DMS53 (cell line): ENCODE results near the gene C11orf68.
A peak's percentile ranks its signal among the peaks of the same experiment; 100 is the strongest.

ENCODE experiments used
- DNase-seq: peaks from one replicate; lab custom pipeline; 2025; lab: John Stamatoyannopoulos, UW

C11orf68 gene

DNA sequence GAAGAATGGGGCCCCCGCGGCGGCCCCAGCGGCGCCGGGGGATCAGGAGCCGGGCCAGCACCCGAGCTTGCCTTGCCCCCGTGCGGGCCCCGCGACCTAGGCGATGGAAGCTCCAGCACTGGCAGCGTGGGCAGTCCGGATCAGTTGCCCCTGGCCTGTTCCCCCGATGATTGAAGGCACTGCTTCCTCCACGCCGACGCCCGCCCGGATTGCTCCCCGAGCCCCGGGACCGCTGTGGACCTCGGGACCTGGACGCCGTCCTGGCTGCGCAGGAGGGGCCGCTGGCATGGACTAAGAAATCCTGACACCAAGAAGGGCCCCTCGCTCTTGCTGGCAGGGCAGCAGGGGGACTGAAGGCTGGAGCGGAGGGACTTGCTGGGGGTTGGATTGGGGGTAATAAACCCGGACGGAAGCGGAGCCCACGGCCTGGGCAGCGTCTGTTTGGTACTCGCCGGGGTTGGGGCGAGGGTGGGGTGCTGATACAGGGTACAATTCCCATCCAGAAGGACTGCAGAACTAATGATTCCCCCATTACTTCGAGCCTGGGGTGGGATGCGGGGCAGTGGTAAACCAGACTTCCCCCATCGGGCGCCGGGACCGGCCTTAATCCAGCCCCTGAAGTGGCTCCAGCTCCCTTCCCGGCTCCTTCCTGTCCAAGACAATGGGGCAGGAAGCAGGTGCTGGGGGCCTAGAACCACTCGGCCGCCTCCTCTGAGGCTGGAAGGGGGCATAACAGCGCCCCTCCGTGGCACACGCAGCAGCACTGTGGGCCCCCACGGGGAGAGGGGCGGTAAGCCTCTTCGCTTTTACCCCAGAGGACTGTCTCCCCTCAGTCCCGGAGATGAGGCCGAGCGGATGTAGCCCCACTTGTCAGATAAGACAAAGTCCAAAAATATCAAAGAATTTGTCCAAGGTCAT lies 27.4 kb downstream of the C11orf68 start:
- peak; percentile 79 for DNase-seq

- DNase-seq: peak; percentile 97
Measured at GRCh38 chr11:65890324-65891218, 28.3 kb downstream of the C11orf68 start, which contains the start of gene CCDC85B. CCDC85B (plus strand) TSS chr11:65890673; CDS start chr11:65890784, 111 bp downstream.

DNA sequence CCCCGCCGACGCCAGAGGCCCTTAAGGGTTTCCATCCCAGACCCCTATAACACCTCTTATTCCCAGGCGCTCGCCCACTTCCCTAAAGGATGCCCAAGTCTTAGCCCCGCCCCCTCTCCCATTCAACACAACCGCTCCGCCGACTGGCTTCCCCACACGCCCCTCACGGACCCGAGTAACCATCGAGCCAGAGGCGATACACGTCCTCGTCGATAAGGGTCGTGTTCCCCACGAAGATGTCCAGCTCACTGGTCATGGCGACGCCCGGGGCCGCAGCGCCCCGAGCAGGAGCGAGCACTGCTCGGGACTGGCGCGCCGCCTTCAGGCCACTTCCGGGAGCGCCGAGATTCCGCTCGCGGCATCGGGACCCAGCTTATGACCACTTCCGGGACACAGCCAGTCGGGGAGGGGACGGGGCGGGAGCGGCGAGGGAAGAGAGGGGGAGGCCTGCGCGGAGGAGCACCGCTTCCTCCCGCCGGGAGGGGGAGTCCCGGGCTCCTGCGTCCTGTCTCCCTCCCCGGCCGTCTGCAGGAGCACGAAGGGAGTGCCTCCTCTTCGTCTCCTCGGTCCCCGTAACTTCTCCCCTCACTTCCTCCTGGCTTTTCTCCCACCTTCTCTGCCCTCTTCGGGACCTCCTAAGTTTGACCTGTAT lies 30.6 kb downstream of the C11orf68 start, which contains the start of gene FIBP:
Gene FIBP, minus strand, starts transcription at position 309 of the 652 bp plus-strand sequence. Its CDS starts 53 bp downstream, at position 256.
- DNase-seq: peak; percentile 99

DNA sequence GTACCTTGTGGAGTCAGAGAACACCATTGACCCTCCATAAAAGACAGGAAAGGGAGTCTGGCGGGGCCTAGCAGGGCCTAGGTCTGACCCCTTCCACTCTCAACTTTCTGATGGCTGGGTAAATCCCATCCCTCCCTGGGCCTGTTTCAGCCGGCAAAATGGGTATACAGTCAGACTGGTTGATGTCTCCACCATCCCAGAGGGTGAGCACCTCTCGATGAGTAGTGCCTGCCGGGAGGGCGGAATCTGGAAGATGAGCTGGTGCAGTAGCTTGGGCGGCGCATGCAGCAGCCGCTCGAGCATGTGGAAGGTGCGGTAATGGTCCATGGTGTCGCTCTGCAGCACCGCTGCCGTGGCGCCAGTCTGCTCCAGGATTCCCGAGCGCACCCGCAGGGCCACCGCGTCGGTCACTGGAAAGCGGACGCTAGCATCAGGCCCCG lies 31.1 kb downstream of the C11orf68 start:
- DNase-seq: peak; percentile 83

GRCh38 chr11:65886826-65887722 lies 31.8 kb downstream of the C11orf68 start:
- DNase-seq: no peak

- DNase-seq: no peak
Measured at GRCh38 chr11:65885808-65886536, 32.9 kb downstream of the C11orf68 start.

DNA sequence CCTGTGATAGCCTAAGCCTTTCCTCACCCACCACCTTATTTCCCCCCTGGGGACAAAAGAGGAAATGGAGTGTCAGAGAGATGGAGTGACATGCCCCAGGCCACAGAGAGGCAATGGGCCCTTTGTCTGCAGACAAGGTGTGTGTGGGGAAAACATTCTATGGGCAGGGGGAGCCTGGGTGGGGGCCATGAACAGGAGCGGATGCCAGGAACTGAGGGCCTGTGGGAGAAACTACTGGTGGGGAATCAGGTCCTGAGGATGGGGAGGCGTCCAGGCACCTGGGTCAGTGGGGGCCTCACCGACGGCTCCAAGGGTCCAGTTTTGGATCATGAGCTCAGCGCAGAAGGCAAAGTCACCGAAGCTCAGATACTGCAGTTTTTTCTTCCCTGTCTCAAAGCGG lies 33.6 kb downstream of the C11orf68 start:
- no peak for DNase-seq

GRCh38 chr11:65884716-65885092 lies 34.2 kb downstream of the C11orf68 start:
- DNase-seq: peak; percentile 87

- DNase-seq: no peak
Measured at GRCh38 chr11:65883786-65884715, 34.8 kb downstream of the C11orf68 start.

DNA sequence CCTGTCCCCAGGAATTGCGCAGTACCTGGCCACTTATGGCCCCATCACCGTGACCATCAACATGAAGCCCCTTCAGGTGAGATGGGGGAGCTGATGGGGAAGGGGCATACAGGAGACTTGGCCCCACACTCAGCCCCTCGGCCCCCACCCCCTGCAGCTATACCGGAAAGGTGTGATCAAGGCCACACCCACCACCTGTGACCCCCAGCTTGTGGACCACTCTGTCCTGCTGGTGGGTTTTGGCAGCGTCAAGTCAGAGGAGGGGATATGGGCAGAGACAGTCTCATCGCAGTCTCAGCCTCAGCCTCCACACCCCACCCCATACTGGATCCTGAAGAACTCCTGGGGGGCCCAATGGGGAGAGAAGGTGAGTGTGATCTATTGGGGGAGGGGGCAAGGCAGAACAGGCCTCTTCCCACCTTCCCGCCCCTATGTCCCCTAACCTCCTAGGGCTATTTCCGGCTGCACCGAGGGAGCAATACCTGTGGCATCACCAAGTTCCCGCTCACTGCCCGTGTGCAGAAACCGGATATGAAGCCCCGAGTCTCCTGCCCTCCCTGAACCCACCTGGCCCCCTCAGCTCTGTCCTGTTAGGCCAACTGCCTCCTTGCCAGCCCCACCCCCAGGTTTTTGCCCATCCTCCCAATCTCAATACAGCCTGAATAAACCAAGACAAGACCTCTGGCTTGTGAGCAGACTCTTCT lies 35.7 kb downstream of the C11orf68 start:
- no peak for DNase-seq

- DNase-seq: no peak
Measured at GRCh38 chr11:65882120-65883057, 36.5 kb downstream of the C11orf68 start.

DNA sequence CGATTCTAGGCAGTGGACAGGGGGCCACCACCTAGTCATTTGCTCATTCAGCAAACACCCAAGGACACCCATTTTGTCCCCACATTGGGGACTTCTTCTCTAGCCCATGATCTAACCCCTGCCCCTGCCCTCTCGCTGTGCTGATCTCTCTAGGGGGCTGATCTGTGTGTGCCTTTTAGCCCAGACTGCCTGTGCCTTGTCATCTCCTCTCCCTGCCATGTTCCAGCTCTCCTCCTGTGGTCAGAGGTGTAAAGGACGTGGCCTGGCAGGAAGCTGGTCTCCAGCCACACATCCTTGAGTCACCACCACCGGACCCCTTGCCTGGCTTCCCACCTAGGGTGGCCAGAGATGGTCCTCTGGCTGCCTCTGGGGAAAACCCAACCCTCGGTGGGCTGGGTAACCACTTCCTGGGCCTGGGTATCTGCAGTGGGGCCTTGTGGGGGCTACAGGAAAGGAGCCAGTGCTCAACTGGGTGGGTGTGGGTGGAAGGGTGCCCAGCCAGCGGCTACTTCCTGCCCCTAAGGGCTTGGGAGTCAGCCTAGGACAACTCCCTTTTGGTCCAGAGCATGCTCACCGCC lies 37.9 kb downstream of the C11orf68 start:
- DNase-seq: no peak

GRCh38 chr11:65880027-65880426 lies 38.8 kb downstream of the C11orf68 start:
- no peak for DNase-seq

GRCh38 chr11:65879617-65880016 lies 39.2 kb downstream of the C11orf68 start, which contains the start of gene CTSW:
CTSW (plus strand) TSS chr11:65879837; CDS start chr11:65879855, 18 bp downstream.
- DNase-seq: no peak

- peak; percentile 97 for DNase-seq
Measured at GRCh38 chr11:65873318-65874156, 45.3 kb downstream of the C11orf68 start.
